Inflammatory macrophage treated with lipopolysaccharide for 1 hour (primary cell): ENCODE results near the gene PCDH1.

Experiments
- DNase-seq, 2 donors: peaks; one replicate each; pipeline ENCODE4 v3.0.0-alpha.2; 2020 to 2022

Gene PCDH1

DNA sequence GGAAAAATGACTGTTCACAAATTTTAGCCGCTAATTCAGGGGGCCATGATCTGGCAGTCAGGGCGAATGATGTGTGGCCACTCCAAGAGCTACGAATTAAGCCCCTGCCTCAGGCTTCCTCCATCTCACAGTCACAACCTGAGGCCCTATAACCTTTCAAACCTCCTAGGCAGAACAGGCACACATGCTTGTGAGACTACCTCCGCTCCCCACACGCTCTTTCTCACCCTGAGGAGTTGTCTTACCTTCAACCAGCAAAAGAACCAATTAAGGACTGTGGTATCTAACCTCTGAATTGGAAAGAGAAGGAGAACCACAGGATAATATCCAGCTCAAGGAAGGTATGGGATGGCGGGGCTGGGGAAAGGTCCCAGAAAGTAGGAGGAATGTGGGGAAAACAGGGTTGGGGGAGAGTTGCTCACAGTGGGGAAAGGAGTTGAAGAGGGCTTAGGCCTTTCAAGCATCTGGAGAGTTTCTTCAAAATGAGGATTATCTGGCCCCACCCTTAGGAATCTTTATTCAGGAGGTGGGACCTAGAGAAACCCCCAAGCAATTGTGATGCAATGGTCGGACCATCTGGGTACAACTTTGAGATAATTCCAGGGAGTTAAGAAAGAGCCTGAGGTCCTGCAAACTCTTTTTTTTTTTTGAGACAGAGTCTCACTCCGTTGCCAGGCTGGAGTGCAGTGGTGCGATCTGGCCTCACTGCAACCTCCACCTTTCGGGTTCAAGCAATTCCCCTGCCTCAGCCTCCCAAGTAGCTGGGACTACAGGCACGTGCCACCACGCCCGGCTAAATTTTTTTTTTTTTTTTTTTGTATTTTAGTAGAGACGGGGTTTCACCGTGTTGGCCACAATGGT is 5.5 kb downstream of the PCDH1 start:
- DNase-seq, result no peak

DNA sequence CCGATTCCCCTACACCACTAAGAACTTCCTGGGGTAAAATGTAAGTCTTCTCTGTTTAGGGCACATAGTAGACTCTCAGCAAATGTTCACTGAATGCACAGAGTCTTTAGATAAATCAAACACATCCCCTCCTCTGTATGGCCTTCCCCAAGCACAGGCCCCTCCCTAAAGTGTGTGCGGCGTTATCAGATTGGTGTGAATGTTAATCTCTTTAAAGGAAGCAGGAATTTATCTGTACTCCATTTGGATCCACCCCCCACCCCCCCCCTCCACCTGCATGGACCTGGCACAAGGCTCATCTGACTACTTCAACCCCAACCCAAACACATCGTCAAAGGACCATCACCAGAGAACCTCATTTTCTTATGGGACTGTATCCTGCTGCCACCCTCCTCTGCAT is 6.3 kb downstream of the PCDH1 start:
- no peak for DNase-seq

DNA sequence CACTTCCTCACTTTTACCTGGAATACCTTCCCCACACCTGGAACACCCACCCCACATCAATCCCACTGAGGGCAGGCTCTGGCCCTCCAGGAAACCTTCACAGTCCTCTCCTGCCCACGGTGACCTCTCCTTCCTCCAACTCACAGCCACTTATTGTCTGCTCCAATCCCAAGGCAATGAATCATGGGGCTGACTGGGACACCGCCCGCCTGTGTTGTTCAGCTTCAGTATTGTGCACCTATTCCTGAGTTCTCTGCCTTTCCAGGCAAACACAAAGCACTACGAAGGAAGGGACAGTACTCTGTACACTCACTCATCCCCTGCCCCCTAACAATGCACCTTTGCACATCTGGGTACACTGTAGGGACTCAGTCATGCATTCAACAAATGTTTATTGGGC is 7.3 kb downstream of the PCDH1 start:
- DNase-seq, result no peak

DNA sequence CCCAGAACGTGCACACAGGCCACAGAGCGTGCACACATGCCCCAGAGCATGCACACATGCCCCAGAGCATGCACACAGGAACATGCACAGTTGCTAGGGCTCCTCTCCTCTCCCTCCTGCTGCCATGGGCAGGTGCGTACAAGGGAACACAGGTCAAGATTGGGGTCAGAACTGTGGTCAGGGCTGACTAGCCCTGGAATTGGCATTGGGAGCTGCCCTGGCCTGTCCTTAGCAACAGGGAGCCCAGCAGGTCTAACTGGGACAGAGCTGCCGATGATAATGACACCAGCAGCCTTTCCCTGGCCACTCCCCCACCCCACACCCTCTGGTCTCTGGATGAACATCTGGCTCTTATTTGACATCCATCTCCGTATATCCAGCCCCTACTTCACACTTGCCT is 8.0 kb downstream of the PCDH1 start:
- no peak for DNase-seq

DNA sequence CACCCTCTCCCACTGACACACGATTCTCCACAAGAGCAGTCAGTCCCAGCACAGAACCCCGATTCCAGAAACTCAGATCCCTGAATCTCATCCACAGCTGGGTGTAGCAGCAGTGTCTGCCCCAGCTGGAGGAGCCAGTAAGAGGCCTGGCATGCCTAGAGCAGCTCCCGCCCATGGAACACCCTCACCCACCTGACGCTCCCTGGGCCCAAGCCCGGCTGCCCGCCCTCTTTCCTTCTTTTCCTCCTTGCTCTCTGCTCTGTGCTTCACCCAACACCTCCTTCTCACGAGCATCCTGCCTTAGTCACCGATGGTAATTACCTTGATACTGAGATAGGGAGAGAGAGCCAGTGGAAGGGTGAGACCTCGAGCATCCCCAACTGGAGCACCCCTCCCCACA is 8.7 kb downstream of the PCDH1 start:
- no peak for DNase-seq

DNA sequence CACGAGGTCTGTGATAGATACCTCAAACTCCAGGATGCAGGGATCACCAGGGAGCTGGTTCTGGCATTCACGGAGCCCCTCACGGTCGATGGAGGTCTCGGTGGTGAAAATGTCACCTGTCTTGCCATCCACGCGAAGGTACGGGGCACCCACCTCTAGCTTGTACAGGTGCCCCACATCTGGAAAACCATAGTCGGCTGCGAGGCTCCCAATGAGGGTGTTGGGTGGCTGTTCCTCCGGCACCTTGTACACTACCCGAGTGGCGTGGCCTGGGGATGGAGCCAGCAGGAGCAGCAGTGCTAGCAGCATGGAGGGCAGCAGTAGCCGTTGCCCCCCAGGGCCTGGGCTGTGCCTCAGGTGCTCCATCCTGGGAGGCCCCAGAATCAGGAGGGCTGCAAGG is 9.2 kb downstream of the PCDH1 start:
- DNase-seq, result no peak

DNA sequence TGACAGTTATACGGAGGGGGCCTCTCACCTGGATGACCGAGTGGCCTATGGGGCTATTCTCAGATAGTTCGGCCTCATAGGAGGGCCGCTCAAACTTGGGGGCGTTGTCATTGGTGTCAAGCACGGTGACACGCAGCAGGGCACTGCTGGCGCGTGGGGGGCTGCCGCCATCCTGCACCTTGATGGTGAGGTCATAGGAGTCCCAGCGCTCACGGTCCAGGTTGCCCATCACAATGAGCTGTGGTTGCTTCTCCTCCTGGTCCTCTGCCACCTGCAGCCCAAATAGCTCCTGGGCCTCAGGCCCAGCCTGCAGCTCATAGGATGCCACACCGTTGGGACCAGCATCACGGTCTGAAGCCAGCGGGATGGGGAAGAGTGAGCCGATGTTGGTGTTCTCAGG is 9.7 kb downstream of the PCDH1 start:
- no peak for DNase-seq

DNA sequence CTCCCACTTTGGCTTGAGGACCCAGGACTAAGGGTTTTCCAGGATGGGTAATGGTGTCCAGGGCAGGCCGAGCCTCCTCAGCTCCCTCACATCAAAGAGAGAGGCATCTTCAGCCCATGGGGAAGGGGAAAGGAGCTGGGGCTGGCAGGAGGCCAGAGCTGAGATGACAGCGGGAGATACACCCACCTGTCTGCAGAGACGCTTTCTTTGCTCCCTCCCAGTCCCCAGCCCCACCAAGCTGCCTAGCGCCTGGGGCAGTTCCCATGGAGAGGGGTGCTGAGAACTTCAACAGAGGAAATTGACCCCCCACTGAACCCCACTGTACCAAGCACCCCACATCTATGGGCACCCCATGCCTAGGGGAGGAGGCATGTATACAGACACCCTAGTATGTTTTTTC is 10.6 kb downstream of the PCDH1 start:
- no peak for DNase-seq

DNA sequence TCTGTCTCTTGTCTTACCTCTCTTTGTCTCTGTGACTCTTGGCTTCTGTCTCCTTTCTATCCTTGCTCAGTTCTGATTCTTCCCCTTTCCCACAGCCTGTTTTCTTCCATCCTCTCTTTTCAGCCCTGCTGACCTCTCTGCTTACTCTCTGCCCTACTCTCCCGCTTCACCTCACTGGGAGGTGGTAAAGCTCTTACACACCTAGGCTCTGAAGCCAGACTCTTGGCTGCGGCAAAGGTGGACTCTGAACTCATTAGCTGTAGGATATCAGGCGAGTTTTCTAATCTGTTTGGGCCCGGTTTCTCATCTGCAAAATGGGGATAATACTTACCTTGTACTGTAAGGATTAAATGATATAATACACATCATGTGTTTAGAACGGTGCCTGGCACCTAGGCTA is 11.1 kb downstream of the PCDH1 start:
- DNase-seq, result no peak

DNA sequence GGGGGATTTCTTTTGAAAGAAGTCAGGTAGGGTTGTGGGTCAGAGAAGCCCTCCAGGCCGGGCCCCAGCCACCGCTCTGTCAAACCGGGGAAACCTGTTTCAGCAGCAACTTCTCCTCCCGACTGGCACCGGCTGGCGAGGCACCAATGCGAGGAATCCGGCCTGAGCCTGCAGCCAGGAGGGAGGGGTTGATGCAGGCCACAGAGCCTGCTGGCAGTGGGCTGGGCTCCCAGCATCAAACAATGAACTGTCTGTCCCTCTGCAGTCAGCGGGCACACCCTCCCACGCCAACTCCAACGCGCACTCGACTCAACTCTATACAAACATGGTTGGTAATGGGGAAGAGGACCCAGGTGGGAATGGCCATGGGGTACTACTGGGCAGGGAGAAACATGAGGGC is 12.1 kb downstream of the PCDH1 start:
- no peak for DNase-seq

DNA sequence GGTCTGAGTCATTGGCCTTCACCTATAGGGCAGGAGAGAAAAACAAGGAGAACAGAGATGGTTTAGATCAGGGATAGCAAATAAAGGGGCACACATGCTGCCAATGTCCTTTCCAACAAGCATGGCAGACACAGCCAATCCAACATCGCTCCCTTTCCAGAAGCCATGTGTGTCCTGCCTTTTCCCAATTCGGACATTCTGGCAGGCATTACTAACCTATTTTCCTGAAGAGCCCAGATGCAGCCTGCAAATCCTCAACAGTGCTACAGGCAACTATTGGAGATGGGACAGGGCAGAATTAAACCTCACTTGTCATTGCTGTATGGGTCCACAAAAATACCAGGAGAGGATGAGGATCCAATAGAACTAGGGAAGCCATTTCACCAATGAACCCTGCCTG is 12.8 kb downstream of the PCDH1 start:
- DNase-seq, result no peak

DNA sequence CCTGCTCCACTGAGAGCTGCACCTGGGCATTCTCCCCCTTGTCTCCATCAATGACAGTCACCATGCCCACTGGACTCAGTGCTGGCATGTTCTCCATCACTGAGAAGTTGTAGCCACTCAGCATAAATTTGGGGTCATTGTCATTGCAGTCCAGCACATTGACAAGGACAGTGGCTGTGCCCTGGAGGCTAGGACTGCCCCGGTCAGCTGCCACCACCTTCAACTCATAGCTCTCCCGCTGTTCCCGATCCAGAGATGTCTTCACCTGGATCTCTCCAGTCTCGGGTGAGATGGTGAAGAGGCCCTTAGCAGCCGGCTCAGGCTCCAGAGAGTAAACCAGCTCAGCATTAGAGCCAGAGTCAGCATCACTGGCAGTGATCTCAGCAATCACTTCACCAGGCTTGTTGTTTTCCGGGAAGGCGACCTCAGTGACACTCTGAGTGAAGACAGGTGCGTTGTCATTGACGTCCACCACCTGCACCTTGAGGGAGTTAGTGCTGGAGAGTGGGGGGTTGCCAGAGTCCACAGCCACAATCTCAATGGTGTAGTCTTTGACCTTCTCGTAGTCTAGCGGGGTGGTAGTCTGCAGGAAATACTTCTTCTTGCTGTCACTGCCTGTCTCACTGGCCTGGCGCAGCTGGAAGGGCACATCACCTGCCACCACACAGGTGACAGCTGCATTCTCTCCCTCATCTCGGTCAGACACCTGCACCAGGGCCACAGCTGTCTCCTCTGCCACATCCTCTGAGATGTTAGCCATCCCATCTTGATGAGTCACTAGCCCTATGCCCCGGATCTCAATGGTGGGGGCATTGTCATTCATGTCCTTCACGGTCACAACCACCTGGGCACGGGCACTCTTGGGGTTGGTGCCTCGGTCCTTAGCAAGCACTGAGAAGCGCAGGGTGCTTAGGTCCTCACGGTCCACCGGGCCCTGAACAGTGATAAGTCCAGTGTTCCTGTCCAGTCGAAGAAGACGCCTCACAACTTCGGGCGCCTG is 13.5 kb downstream of the PCDH1 start:
- DNase-seq, result no peak

DNA sequence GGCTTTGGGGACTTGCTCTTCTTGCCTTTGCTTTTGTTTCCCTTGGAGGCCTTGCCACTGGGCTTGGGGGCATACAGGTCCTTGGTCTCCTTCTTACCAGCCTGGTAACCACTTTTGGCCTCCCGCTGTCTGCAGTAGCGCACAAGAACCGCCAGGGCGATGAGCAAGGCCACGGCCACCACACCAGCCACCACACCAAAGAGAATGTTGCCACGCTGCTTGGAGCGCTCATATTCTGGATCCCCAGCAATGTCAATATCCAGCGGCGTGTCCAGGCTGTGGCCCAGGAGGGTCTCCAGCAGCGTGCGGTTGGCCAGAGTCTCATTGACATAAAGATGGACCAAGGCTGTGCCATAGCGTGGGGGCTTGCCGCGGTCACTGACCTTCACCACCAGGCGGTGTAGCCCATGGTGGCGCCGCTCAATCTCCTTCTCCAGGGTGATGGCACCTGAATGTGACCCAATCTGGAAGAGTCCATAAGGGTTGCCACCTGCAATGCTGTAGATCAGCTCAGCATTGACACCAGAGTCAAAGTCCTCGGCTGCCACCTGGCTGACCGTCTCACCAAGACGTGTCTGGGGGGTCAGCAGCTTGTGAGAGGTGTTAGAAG is 14.5 kb downstream of the PCDH1 start:
- DNase-seq, result no peak

DNA sequence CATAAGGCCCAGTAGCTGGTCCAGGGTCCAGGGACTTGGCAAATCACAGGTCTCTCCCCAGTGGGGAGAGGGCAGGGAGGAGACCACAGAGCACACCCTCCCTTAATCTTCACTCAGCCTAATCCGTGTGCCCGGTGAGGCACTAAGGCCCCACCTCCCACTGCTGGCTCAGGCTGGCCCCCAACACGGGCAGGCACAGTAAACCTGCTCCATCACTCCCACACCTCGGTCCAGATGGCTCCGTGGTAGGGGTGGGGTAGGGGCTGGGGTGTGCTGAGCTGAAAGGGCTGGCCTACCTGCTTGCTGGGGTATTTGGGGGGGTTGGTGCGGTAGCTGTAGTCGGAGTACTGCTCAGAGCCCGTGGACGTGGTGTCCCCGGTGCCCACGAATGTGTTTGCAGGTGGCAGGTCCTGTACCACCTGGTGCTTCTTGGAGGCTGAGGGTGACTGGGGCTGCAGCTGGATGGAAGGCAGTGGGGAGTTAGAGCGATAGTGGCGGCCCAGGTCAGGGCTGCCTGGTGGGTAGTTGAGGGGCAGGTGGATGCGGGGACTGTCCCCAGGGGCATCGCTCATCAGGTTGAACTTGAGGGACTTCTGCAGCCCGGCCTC is 15.2 kb downstream of the PCDH1 start:
- no peak for DNase-seq

DNA sequence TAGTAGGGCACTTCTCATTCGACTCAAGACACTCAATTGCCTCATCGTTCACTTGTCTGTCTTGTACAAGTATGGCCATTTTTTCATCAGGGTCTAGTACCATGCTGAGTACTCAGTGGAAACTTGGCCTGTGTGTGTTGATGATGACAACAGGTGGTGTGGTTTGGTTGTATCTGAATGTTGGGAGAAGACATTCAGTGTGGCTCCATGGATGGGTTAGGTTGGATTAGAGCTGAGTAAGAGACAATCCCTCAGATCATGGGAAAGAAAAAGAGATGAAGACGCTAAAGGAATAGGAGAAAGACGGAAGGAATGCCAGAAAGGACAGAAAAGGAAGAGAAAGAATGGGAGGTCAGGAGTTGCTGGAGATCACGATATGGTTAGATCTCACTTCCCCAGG is 17.0 kb downstream of the PCDH1 start:
- DNase-seq, result peak in 1 of 2 donors; percentile 26

DNA sequence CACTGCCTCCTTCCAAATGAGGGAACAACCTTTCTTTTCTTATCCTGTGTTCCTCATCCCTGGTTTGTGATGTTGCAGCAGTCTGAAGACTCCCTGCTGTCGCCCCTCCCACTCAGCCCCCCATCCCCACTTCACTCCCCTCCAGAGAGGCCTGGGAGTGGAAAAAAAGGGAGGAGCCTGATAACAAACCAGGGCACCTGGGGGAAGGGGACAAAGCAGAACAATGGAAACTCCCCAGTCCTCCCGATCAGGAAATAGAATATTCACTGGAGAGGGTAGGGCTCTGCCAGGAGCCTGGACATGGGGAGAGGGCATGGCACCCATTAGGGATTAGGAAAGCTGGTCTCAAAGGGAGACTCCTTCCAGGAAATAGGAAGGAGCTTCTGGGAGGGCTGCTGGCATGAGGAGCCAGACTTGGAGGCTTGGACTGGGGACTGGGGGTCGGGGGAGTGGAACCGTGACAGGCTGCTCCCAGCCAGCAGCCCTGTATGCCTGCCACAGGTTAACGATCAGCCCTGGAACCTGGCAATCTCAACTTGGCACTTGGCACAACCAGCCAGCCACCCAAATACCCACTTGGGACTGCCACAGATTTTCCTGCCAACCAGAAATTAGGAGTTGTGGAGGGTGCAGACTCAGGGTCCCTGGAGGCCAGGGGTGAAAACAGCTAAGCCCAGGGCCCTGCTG is 20.0 kb downstream of the PCDH1 start:
- DNase-seq, result no peak

DNA sequence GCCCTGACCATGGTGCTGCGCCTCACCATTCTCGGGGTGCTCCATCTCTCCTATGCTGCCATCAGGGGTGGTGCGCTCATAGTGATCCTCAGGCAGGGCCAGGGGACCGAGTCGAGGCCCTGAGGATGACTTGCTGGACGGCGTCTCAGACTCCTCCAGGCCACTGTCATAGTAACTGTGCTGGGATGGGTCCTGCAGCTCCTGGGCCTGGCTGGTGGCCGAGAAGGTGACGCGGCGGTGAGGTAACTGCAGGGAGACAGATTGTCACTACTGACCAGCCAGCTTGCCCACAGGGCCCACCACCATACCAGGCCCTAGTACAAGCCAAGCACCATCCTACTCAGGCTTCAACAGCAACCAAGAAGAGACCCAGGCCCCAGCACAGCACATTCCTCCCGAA is 21.0 kb downstream of the PCDH1 start:
- no peak for DNase-seq

DNA sequence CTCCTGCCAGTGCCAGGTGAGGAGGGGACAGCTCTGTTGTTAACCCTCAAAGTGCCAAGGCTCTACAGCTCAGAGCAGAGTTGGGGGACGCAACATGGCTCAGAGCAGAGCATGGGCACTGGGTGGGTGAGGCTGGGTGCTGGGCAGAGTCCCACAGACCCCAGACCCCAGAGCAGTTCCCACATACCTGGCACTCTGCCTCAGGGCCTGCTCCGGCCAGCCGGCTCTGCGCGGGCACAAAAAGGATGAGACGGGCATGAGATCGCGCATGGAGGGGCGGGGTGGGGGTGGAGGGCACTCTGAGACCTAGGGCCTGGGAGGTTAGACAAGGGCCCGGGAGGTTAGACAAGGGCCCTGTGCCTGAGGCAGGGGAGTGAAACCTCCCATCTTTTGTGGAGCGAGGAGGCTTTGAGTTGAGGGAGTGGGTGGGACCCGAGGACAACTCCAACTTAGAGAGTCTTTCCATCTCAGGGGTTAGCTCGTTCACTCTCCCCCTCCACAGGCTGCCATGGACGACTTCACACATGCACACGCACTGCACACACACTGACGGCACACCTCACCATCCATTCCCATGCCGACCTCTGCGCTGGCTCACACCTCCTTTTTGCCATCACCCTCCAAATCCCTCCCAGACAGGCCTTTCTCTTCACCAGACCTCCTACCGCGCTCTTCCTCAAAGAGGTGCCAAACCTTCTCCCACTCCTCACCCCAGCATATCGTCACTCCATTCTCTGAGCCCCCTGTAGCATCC is 22.0 kb downstream of the PCDH1 start:
- DNase-seq, result no peak

DNA sequence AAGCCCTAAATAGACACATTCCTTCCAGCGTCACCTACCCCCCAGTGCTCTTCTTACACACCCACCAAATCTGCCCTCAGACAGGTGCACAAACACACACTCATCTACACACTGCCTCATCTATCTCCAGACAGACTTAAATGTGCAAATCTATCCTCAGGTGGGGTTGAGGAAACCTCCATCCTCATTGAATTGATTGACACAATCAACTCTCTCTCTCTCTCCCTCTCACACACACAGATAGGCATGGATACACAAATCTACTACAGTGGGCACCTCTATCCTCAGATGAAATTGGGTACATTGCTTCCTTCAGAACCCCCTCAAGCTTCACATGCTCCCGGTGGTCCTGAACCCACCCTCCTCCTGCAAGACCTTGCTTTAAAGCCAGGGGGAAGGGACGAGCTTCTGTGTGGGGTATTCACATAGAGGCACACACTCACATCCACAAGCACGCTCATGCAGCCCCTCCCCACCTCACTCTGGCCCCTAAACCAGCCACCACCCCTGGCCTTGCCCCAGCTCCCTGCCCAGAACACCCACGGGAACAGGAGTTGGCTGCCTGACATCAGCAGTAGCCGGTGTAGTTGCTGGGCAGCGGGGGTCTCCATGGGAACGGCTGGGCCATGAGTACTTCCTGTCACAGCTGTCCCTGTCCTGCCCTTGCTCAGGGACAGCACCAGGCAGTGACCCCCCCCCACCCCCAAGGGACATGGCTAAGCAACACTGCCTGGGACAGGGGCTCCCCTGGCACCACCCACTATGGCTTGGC is 22.8 kb downstream of the PCDH1 start:
- DNase-seq, result no peak

DNA sequence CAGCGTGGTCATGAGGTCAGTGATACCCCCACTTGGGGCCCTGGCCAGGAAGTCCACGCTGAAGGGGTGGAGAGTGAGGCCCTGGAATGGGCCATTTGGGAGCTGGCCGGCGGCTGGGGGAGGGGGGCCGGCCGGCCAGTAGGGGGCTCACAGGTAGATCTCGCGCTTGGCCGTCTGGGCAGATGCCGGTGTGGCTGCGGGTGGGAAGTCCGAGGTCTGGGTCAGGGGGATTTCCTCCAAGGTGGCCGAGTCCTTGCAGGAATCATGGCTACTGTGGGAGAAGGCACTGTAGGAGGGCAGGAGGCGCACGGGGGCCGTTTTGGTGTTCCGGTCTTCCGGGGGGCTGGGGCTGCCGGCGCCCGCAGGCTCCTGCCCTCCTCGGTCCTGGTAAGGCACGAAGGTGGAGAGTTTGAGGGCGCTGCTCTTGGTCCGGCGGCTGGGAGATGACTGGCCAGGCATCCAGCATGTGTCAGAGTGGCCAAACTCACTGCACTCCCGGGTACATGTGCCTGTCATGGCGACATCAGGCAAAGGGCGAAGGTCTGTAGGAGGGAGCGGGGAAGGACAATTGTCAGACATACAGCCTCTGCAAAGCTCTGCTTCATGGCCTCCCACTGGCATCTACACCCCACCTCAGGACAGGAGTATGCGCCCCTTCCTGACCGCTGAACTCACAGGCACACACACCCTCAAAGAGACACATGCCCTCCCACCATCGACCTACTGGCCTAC is 24.1 kb downstream of the PCDH1 start:
- DNase-seq, result no peak
